HTR-8/SVneo (cell line): ENCODE data around the gene CWC27.

Experiments
- DNase-seq: peaks from one replicate; pipeline ENCODE4 v3.0.0; 2011; ENCODE audit warnings: low spot score, mixed read lengths; ENCODE audit not compliant: insufficient read length
- FAIRE-seq: peaks from 2 replicates; lab custom pipeline; 2011; peaks lifted over from hg19 to GRCh38; lab: Jason Lieb, UNC

The CWC27 gene

DNA sequence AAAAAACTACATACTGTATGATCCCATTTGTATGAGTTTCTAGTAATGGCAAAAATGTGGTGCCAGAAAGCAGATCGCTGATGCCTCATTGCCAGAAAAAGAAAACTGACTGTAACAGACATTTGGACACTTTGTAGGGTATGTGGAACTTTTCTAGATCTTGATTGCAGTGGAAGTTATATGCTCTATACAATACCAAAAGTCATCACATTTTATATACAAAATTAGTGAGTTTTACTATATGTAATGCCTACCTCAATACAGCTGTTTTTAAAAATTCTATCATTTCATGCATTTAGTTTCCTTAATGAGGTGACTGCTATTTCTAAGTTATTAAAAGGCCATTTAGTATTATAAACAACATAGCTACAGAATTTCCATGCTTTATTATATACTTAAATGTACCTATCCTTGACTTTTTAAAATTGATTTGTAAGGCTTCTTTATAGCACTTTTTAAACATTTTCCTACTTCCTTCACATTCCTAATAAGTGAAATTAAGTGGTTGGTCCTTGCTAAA, 199.9 kb downstream of the CWC27 start:
- no peak for FAIRE-seq
- DNase-seq, result no peak

GRCh38 chr5:64969578-64969977, 200.8 kb downstream of the CWC27 start:
- DNase-seq (no peak), FAIRE-seq (no peak)

GRCh38 chr5:64971513-64971912, 202.8 kb downstream of the CWC27 start:
- FAIRE-seq (no peak), DNase-seq (no peak)

DNA sequence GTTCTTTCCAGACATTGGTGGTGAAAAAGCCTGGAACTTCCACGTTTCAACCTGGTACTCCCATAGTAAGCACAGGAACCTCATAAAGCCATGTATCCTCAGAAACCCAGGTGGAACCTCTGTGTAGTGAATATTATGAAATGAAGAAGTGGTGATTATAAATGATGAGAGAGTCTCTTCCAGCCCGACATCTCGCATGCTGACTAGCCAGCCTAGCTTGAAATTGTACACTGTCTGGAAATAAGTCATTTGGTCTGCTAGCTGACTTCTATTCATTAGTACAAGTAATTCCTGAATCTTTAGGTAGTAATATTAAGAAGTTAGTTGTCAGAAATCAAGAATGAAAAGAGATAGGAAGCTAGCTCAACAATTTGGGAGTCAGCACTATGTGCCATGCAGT, 203.3 kb downstream of the CWC27 start:
- DNase-seq (no peak), FAIRE-seq (no peak)

- no peak for DNase-seq
- no peak for FAIRE-seq
Measured at GRCh38 chr5:64972591-64972990, 203.9 kb downstream of the CWC27 start.

GRCh38 chr5:64973215-64973614, 204.5 kb downstream of the CWC27 start:
- FAIRE-seq (no peak), DNase-seq (no peak)

- FAIRE-seq, result no peak
- DNase-seq, result no peak
Measured at GRCh38 chr5:64977779-64978178, 209.0 kb downstream of the CWC27 start.

DNA sequence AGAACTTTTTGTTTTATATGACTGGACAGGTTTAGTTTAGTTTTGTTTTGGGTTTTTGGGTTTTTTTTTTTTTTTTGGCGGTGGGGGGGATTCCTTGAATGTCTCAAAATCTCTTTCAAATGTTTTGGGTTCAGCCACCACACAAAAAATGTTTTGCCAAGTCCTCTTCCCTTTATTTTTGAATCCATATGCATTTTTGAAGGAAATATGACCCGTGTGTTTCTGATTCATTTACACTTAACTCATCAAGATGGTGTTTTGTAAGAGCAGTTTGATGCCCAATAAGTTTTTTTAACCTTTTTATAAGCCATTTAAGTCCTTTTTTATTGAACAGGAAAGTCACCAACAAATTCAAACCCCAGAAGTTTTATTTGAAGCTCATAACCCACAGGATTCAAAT, 209.8 kb downstream of the CWC27 start:
- FAIRE-seq (no peak), DNase-seq (no peak)

- no peak for DNase-seq
- no peak for FAIRE-seq
Measured at GRCh38 chr5:64979531-64979930, 210.8 kb downstream of the CWC27 start.

- no peak for DNase-seq
- FAIRE-seq, result no peak
Measured at GRCh38 chr5:64980176-64980575, 211.4 kb downstream of the CWC27 start.

DNA sequence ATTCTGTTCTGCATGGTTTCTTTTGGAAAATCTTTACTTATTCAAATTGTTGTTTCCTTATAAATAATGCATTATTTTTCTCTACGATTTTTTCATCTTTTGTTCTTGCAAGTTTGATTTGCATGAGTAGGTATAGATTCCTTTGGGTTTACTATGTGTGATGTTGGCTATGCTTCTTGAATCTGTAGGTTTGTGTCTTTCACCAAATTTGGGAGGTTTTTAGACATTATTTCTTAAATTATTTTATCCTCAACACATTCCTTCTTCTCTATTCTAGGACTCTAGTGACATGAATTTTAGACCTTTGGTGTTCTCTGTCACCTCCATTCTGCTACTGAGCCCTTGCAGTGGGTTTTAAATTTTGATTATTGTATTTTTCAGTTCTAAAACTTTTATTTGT, 219.0 kb downstream of the CWC27 start:
- FAIRE-seq (no peak), DNase-seq (no peak)

DNA sequence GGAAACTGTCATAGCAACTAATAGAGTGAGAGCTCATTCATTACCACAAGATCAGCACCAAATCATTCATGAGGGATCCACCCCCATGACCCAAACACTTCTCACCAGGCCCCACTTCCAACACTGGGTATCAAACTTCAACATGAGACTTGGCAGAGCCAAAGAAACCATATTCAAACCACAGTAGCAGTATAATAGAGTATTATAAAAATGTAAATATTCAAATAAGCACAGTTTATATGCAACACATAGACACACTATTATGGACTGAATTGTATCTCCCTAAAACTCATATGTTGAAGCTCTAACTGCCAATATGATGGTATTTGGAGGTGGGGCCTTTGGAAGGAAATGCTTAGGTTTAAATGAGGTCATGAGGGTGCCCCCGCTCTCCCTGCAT, 240.5 kb downstream of the CWC27 start:
- FAIRE-seq, result no peak
- no peak for DNase-seq

DNA sequence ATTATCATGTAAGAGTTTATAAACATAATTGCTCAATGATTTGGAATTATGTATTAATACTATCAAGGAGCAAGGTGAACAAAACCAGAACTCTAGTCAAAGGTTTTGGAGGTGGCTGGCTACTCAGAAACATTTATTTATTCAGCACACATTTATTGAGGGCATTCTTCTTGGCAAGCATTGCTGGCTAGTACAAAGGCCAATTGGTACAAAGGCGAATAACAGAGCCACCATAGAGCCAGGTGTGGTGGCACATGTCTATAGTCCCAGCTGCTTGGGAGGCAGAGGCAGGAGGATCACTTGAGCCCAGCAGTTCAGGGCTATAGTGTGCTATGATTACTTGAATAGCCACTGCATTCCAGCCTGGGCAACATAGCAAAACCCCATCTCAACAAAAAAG, 242.1 kb downstream of the CWC27 start:
- DNase-seq (no peak), FAIRE-seq (no peak)

DNA sequence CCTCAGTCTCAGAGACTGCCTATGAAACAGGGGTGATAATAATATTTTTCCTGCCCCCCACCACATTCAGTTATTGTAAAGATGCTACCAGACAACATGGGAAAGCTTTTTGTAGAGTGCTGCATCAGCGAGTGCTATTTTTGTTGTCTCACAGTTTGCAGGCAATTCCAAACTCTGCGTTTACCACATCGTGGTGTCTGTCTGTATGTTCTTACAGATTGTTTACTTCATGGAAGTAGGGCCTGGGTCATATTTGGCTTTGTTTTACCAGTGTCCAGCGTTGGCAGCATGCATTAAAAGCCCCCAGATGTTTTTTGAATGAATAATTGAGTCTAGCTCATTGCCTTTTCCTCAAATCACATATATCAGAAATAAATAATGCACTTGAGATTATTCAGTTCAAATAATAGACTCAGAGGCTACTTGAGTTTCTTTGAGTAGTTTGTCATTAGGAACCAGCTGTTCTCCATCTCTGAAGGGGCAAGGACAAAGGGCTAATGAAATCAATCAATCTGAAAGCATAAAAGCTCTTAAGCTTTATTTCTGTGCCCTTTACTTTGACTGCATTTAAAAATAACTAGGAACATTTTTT, 243.7 kb downstream of the CWC27 start:
- FAIRE-seq (no peak), DNase-seq (no peak)

DNA sequence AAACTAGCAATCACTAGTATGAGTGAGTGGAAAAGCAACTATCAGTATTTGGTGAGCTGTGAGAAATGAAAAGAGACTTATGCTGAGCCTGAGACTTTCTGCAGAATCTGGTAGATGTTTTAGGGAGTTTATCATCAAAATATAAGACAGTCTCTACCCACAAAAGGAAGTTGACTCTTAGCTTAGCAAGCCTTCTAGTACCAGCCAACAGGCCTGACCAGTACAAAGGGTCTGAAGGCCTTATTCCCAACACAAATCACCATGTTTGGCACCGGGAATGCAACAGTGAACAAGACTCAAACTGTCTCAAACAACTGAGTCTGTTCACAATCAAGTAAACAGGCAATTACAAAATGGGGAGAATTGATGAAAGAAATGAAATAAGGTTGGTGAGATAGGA, 244.4 kb downstream of the CWC27 start:
- no peak for FAIRE-seq
- DNase-seq, result no peak

DNA sequence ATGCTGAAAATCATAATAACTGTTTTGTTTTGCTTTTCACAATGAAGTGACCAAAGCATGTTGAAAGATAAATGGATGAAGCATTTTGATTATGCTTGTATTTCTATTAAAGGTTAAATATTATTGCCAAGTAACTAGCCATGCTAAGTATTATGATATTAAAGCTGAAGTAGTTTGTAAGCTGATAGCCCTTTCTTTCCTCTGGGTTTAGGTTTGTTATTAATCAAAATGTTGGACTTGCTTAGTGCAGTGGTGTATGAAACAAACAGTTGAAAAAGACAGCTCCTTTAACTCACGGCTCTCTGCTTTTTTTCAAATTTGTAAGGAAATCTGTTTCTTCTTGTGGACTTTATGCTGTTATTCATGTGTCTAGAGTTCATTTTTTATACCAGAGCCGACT, 246.0 kb downstream of the CWC27 start:
- DNase-seq, result no peak
- no peak for FAIRE-seq

DNA sequence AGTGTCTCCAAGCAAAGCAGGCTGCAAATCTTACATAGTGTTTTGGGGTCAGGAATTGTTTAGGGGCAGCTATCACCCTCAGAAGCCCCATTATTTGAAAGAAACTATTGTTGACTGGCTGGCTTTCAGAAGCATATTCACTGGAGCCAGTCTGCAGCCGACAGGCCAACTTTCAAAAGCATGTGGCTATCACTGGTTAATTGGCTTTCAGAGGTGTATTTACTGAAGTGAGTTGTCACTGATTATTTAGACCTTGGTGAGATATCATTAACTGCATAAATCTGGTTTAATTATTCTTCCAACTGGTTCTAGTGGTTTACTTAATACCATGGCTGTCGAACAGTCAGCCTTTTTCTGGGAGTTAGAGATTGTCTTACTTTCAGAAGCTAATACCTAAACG, 247.0 kb downstream of the CWC27 start:
- DNase-seq (no peak), FAIRE-seq (no peak)

DNA sequence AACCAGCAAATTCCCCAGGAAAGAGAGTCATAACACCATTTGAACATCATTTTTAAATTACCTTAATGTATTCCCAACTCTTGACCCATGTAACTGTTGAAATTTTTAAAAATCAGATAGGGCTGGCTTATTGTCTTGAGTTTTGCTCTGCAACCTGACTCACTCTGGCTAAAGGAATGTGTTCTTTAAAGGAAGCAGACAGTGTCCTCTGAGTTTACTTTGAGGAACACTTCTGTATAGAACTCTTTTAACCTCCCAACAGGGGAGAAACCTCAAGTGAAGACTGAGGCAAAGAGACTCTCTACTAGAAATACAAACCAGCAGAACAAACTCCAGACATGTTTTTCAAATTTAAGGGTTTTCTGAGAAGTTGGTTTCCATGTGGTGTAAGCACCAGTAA, 248.9 kb downstream of the CWC27 start:
- DNase-seq (no peak), FAIRE-seq (no peak)

DNA sequence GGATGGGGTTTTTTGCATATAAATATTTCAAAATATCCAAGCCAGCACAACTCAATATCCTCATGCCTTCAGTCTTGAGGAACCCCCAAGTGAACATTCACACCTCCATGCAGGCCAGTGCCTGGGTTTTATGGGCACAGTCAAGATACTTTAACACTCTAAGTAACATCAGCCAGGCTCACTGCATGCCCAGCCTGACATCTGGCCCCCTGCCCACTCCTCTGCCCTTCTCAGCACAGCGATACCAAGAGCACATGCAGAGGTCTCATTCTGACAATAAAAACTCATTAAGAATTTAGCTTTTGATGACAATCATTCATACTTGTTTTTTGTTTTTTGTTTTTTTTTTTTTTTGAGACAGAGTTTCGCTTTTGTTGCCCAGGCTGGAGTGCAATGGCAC, 250.0 kb downstream of the CWC27 start:
- DNase-seq (no peak), FAIRE-seq (no peak)

GRCh38 chr5:65020492-65020891, 251.8 kb downstream of the CWC27 start:
- no peak for FAIRE-seq

DNA sequence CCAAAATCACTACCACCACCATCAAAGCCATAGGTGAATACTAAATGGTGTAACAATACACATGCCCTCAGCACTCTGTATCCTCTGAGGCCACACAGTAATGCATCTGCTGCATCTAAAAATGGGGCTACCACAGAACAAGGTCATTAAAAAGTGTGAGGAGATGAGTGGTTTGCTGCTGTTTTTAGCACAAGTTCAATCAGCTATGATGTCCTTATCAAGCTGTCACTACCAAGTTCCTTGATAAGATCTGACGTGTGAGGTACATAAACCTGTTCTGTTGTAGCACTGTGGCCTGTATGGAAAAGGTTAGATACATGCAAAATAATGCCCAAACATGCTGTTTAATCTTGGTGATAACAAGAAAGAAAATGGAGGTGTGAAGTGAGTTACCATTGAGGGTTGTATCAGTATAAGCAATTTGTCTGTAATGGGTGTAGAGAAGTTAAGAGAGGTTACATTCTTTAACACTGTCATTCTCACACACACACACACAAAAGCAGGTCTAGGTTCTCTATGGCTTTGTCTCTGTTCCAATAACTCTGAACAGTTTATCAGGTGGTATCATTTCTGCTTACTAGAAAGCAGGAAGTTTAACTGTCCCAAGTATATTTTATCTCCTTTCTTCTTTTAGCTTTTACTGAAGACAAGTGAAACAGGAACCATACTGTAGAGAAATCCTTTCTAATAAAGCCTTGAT, 252.9 kb downstream of the CWC27 start:
- FAIRE-seq (no peak), DNase-seq (no peak)

More at GRCh38 chr5:65020492-65020891, 251.8 kb downstream of the CWC27 start:
- no peak for DNase-seq

DNA sequence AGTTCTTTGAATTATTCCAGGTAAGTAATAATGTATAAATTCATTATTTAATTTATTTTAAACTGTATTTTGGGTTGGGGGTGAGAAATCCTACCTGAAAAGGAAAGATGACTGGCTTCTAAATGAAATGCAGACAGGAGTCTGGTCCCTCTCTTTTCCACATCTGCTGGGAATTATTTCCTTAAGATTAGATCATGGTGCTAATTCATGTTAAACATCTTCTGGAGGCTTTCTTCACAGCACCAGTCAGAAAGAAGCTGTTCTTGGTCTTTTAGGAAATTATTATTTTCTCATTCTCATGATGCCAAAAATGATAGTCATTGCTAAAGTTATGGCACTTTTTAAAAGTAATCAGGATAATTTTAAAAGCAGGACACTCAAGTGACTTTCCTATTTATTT, 254.2 kb downstream of the CWC27 start:
- FAIRE-seq (no peak), DNase-seq (no peak)
